ENCODE results near the gene PCDHGC5.

Gene PCDHGC5

GRCh38 chr5:141534492-141535213, 45.8 kb downstream of the PCDHGC5 start:
- DNase-seq, result no peak

All from stimulated activated CD4-positive, alpha-beta T cell treated with anti-CD3 and anti-CD28 coated beads, Interleukin-4, amount 100 ng/mL, for 24 hours (primary cell).